Esophagus squamous epithelium (tissue), 5 donors: ENCODE measurements around the gene RGS12. TPM values are rescaled to one million over a fixed set of nuclear protein-coding genes. Genes with fewer than 3 reads are reported as not detected.

Experiments used
- DNase-seq: peaks from one replicate; lab custom pipeline; 2025; lab: John Stamatoyannopoulos, UW
- H3K27ac ChIP-seq, 4 donors: fragments of 200-600 bp; sonication (generic); one replicate each; pipeline ENCODE4 v1.5.1; 2016 to 2019; ENCODE audit warnings: mild to moderate bottlenecking in 1 of 4
- H3K27me3 ChIP-seq, 4 donors: fragments of 200-600 bp; sonication (generic); 1 replicate in 3 of 4; 2 replicates in 1 of 4; pipeline versions ENCODE4 v1.5.1 to v1.6.0; 2017 to 2021; ENCODE audit warnings: antibody characterized with exemption in 1 of 4
- H3K36me3 ChIP-seq, 3 donors: fragments of 200-600 bp; sonication (generic); one replicate each; pipeline ENCODE4 v1.5.1; 2016 to 2019
- H3K4me1 ChIP-seq, 3 donors: fragments of 200-600 bp; sonication (generic); one replicate each; pipeline ENCODE4 v1.5.1; 2017 to 2019
- H3K4me3 ChIP-seq, 4 donors: fragments of 200-600 bp; sonication (generic); 1 replicate in 3 of 4; 2 replicates in 1 of 4; pipeline ENCODE4 v1.5.1; 2016 to 2019; ENCODE audit warnings: mild to moderate bottlenecking in 2 of 4, moderate library complexity in 1 of 4
- H3K9me3 ChIP-seq, 3 donors: fragments of 200-600 bp; sonication (generic); one replicate each; pipeline ENCODE4 v1.5.1; 2016 to 2019
- CTCF ChIP-seq, 6 experiments: fragments of 450-650 bp in 4 of 6; fragments of 200-600 bp in 2 of 6; sonication (generic) in 2 of 6; IDR thresholded peaks; one replicate each; pipeline ENCODE4 v1.5.1; 2016 to 2019; ENCODE audit warnings: antibody characterized with exemption in 6 of 6, mild to moderate bottlenecking in 4 of 6, moderate library complexity in 4 of 6
- POLR2A ChIP-seq, 4 donors: fragments of 450-650 bp; IDR thresholded peaks; one replicate each; pipeline ENCODE4 v1.6.1; 2017; ENCODE audit warnings: antibody characterized with exemption in 4 of 4, mild to moderate bottlenecking in 4 of 4, moderate library complexity in 3 of 4
- WGBS, 2 donors: methylation state at CpG; one replicate each; pipeline ENCODE4 v1.1.5; 2018; 5-methylcytosine and 5-hydroxymethylcytosine counted together
- intact Hi-C: fragments of 100-400 bp; cut with DNase I; formaldehyde crosslinking; loops from one replicate; pipeline ENCODE4 v1.15.0; 2022
- total RNA-seq, 4 donors: library from RNA; depleted of rRNA; stranded (reverse); fragments of >200 nt; gene quantifications; one replicate each; pipeline ENCODE4 v1.1.0, GENCODE V29; 2016
- donor health status: DM: yes; HTN: yes; CAD: no.

Gene RGS12
- total RNA-seq, 4 donors from 2014 or later, result 39.0 to 74.7 (median 69.9) TPM

GRCh38 chr4:3321295-3321889, 28.6 kb downstream of the RGS12 start:
- intact Hi-C loops, result no loop called here
- TF ChIP-seq CTCF (IDR thresholded peaks at IDR 0.05), result no peak
- no peak for TF ChIP-seq POLR2A (IDR thresholded peaks at IDR 0.05)
- H3K4me1 ChIP-seq, result peaks cover 0 to 19% (median 5%) of the 10 kb centered on the region in 3 donors
- no peaks in the 10 kb centered on the region for H3K27me3 ChIP-seq
- DNase-seq, result no peak
- H3K4me3 ChIP-seq, result no peak overlapping the region
- H3K27ac ChIP-seq, result peak overlapping the region in 2 of 4 donors; percentile 26 to 44
- WGBS, 2 donors, result 54 to 55% methylated on average over 4 to 9 of the region's 14 CpGs
- peaks cover 6 to 33% (median 9%) of the 10 kb centered on the region in 3 donors for H3K36me3 ChIP-seq
- H3K9me3 ChIP-seq, result no peaks in the 10 kb centered on the region

DNA sequence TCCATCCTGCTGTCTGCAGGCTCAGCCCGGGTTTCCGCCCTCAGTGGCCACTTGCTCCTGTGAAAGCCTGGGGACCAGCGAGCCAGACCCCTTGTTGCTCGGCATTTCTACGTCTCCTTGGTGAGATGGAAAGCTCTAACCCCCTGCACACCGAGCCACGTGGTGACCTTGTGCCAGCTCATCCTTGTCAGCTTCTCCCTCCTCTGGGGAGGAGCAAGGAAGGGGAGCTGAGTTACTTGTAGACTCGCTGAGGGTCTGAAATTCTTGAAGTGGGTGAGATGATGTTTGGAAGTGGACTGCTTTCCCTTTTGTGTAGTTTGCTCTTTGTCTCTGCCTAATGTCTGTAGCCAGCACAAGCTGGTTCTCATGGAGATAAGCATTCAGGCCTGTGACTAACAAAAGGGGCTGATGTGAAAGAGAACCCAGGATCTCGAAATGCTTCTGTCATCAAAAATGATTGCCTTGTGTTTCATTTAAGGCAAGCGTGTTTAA, 29.3 kb downstream of the RGS12 start:
- no peak for DNase-seq
- Histone ChIP-seq H3K4me1 (peaks cover 0 to 19% (median 5%) of the 10 kb centered on the region in 3 donors), H3K9me3 (no peaks in the 10 kb centered on the region), H3K27me3 (no peaks in the 10 kb centered on the region), H3K4me3 (no peak overlapping the region), H3K27ac (peak overlapping the region in 1 of 4 donors; percentile 23), H3K36me3 (peaks cover 2 to 26% (median 9%) of the 10 kb centered on the region in 3 donors)
- intact Hi-C loops, result no loop called here
- TF ChIP-seq CTCF (IDR thresholded peaks at IDR 0.05) (no peak), POLR2A (IDR thresholded peaks at IDR 0.05) (no peak)
- WGBS, 2 donors, result 80 to 88% methylated on average over 6 to 7 of the region's 10 CpGs

GRCh38 chr4:3323071-3323481, 30.3 kb downstream of the RGS12 start:
- H3K9me3 ChIP-seq, result no peaks in the 10 kb centered on the region
- no peak overlapping the region for H3K27ac ChIP-seq

GRCh38 chr4:3324093-3324815, 31.4 kb downstream of the RGS12 start:
- no peaks in the 10 kb centered on the region for H3K27me3 ChIP-seq
- H3K4me1 ChIP-seq, result peaks cover 0 to 19% (median 5%) of the 10 kb centered on the region in 3 donors
- H3K36me3 ChIP-seq, result peaks cover 0 to 6% (median 0%) of the 10 kb centered on the region in 3 donors
- H3K27ac ChIP-seq, result no peak overlapping the region
- DNase-seq, result no peak
- no peak overlapping the region for H3K4me3 ChIP-seq
- 89 to 92% methylated on average over 6 to 14 of the region's 18 CpGs for WGBS, 2 donors
- no peaks in the 10 kb centered on the region for H3K9me3 ChIP-seq
- intact Hi-C loops, result no loop called here
- TF ChIP-seq POLR2A (IDR thresholded peaks at IDR 0.05), result no peak
- no peak for TF ChIP-seq CTCF (IDR thresholded peaks at IDR 0.05)

More at GRCh38 chr4:3323071-3323481, 30.3 kb downstream of the RGS12 start:
- no peak for TF ChIP-seq POLR2A (IDR thresholded peaks at IDR 0.05)
- TF ChIP-seq CTCF (IDR thresholded peaks at IDR 0.05), result no peak
- no peak overlapping the region for H3K4me3 ChIP-seq
- intact Hi-C loops, result no loop called here
- H3K27me3 ChIP-seq, result no peaks in the 10 kb centered on the region
- peaks cover 0 to 16% (median under 1%) of the 10 kb centered on the region in 3 donors for H3K36me3 ChIP-seq
- WGBS, 2 donors, result 89% methylated on average over 14 to 15 of the region's 21 CpGs
- DNase-seq, result no peak
- peaks cover 0 to 19% (median 5%) of the 10 kb centered on the region in 3 donors for H3K4me1 ChIP-seq
